DOHH2 (cell line): ENCODE measurements around the gene MTARC1.

Source experiments
- H3F3A ChIP-seq: fragments of 200-600 bp; sonication (generic), shearing (Covaris generic); 2 replicates; pipeline ENCODE4 v1.6.0; 2016; ENCODE audit warnings: antibody characterized with exemption, mild to moderate bottlenecking; ENCODE audit not compliant: control insufficient read depth, insufficient read depth
- H3K27ac ChIP-seq: fragments of 200-600 bp; sonication (generic); 2 replicates; pipeline ENCODE4 v1.5.1; 2014; ENCODE audit warnings: low read depth, mild to moderate bottlenecking, low read length, moderate library complexity
- H3K27me3 ChIP-seq: fragments of 200-600 bp; sonication (generic); 2 replicates; pipeline ENCODE4 v1.6.1; 2014; ENCODE audit warnings: mild to moderate bottlenecking, low read length, mixed read lengths; ENCODE audit not compliant: control insufficient read depth
- H3K36me3 ChIP-seq: fragments of 200-600 bp; sonication (generic); 2 replicates; pipeline ENCODE4 v1.6.1; 2014; ENCODE audit warnings: mild to moderate bottlenecking, low read length, moderate library complexity, mixed read lengths; ENCODE audit not compliant: control insufficient read depth
- H3K4me1 ChIP-seq: fragments of 200-600 bp; sonication (generic); 2 replicates; pipeline ENCODE4 v1.6.1; 2014; ENCODE audit warnings: mild to moderate bottlenecking, low read length, mixed read lengths; ENCODE audit not compliant: control insufficient read depth
- H3K4me2 ChIP-seq: fragments of 200-600 bp; sonication (generic); 2 replicates; pipeline ENCODE4 v1.6.0; 2014; ENCODE audit warnings: mild to moderate bottlenecking, low read length, moderate library complexity
- H3K4me3 ChIP-seq: fragments of 200-600 bp; sonication (generic); 2 replicates; pipeline ENCODE4 v1.5.1; 2014; ENCODE audit warnings: mild to moderate bottlenecking, low read length, mixed read lengths
- H3K79me2 ChIP-seq: fragments of 200-600 bp; sonication (generic); 2 replicates; pipeline ENCODE4 v1.6.1; 2014; ENCODE audit warnings: mild to moderate bottlenecking, low read length, mixed read lengths; ENCODE audit not compliant: control insufficient read depth
- H3K9me2 ChIP-seq: fragments of 200-600 bp; sonication (generic); replicated peaks from 2 replicates; pipeline ENCODE4 v1.6.1; 2014; ENCODE audit warnings: mild to moderate bottlenecking, low read length, mixed read lengths; ENCODE audit not compliant: control insufficient read depth
- H3K9me3 ChIP-seq: fragments of 200-600 bp; sonication (generic); 2 replicates; pipeline ENCODE4 v1.6.1; 2014; ENCODE audit warnings: antibody characterized with exemption, low read length, mixed read lengths; ENCODE audit not compliant: control insufficient read depth, insufficient read depth
- H4K20me1 ChIP-seq: fragments of 200-600 bp; sonication (generic); 2 replicates; pipeline ENCODE4 v1.6.0; 2014; ENCODE audit warnings: low read depth, mild to moderate bottlenecking, antibody characterized with exemption, low read length, moderate library complexity; ENCODE audit not compliant: control insufficient read depth, insufficient read depth
- CTCF ChIP-seq: fragments of 200-600 bp; sonication (generic); IDR thresholded peaks from one replicate; pipeline ENCODE4 v1.5.1; 2014; ENCODE audit warnings: antibody characterized with exemption, mild to moderate bottlenecking, low read depth, low read length; ENCODE audit not compliant: poor library complexity, severe bottlenecking
- EZH2phosphoT487 ChIP-seq: fragments of 200-600 bp; sonication (generic); IDR thresholded peaks from 2 replicates; pipeline ENCODE4 v1.6.1; 2017; ENCODE audit warnings: borderline replicate concordance, mild to moderate bottlenecking, antibody characterized with exemption, low read length, moderate library complexity, mixed read lengths

The MTARC1 gene

GRCh38 chr1:220768126-220768601 is 18.5 kb upstream of the MTARC1 start:
- Histone ChIP-seq H3K27me3 (peaks cover 14% of the 10 kb centered on the region), H3K4me2 (no peak overlapping the region), H3K4me3 (no peak overlapping the region), H4K20me1 (no peaks in the 10 kb centered on the region), H3K9me2 (no peaks in the 10 kb centered on the region), H3K4me1 (peaks cover 6% of the 10 kb centered on the region), H3K27ac (no peak overlapping the region), H3K9me3 (no peaks in the 10 kb centered on the region), H3K79me2 (no peaks in the 10 kb centered on the region), H3K36me3 (no peaks in the 10 kb centered on the region), H3F3A (no peaks in the 10 kb centered on the region)
- TF ChIP-seq EZH2phosphoT487 = no peak
- no peak for TF ChIP-seq CTCF

- no peak for TF ChIP-seq CTCF
- TF ChIP-seq EZH2phosphoT487 = no peak
- H3K9me3 ChIP-seq = no peaks in the 10 kb centered on the region
- H3K4me3 ChIP-seq = no peak overlapping the region
- H3F3A ChIP-seq = no peaks in the 10 kb centered on the region
- no peak overlapping the region for H3K27ac ChIP-seq
- H3K9me2 ChIP-seq = no peaks in the 10 kb centered on the region
- no peak overlapping the region for H3K4me2 ChIP-seq
- H3K36me3 ChIP-seq = no peaks in the 10 kb centered on the region
- peaks cover 14% of the 10 kb centered on the region for H3K27me3 ChIP-seq
- no peaks in the 10 kb centered on the region for H3K79me2 ChIP-seq
- no peaks in the 10 kb centered on the region for H4K20me1 ChIP-seq
- H3K4me1 ChIP-seq = peaks cover 6% of the 10 kb centered on the region
Observed at GRCh38 chr1:220769205-220769604, 17.5 kb upstream of the MTARC1 start.

- Histone ChIP-seq H4K20me1 (no peaks in the 10 kb centered on the region), H3K4me3 (peak overlapping the region; percentile 54), H3F3A (no peaks in the 10 kb centered on the region), H3K9me3 (no peaks in the 10 kb centered on the region), H3K27me3 (peaks cover 14% of the 10 kb centered on the region), H3K36me3 (no peaks in the 10 kb centered on the region), H3K79me2 (no peaks in the 10 kb centered on the region), H3K9me2 (no peaks in the 10 kb centered on the region), H3K4me1 (peaks cover 6% of the 10 kb centered on the region), H3K4me2 (peak overlapping the region; percentile 67), H3K27ac (no peak overlapping the region)
- TF ChIP-seq EZH2phosphoT487 = no peak
- TF ChIP-seq CTCF = no peak
Observed at GRCh38 chr1:220770245-220770913, 16.3 kb upstream of the MTARC1 start.
